SH-SY5Y (cell line): ENCODE results near the gene SLC13A1.

Experiments used
- GATA2 ChIP-seq: IDR thresholded peaks from 2 replicates; pipeline ENCODE4 v1.6.1; 2011; ENCODE audit warnings: mild to moderate bottlenecking, low read depth, low read length
- GATA3 ChIP-seq: IDR thresholded peaks from 2 replicates; pipeline ENCODE4 v1.6.1; 2011; ENCODE audit warnings: low read depth, mild to moderate bottlenecking, low read length, moderate library complexity

DNA sequence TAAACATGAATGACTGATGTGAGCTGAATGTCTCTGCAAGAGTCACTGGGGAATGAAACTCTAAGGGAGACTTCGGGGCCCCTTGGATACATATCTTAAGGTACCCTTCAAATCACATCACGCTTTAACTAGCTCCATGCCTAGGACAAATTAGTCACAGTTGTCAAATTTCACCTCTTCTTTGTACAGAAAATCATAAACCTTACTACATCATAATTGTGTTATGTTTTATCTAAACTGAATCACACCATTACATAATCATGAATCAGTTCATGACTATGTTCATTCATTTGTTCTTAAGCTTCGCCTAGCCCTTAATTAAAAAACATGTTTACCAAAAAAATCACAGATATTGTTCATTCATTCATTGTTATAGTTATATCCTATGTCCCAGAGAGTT, 2.1 kb upstream of the SLC13A1 start:
- TF ChIP-seq GATA2: no peak
- TF ChIP-seq GATA3: no peak
